ENCODE data around the gene ZNF580.

ZNF580 gene

GRCh38 chr19:55647732-55648584 lies 7.2 kb downstream of the ZNF580 start, which contains the start of gene CCDC106:
CCDC106 (plus strand) TSS chr19:55648212; CDS start chr19:55649047, 835 bp downstream.
- DNase-seq (ENCODE audit: low read depth) = no peak

DNA sequence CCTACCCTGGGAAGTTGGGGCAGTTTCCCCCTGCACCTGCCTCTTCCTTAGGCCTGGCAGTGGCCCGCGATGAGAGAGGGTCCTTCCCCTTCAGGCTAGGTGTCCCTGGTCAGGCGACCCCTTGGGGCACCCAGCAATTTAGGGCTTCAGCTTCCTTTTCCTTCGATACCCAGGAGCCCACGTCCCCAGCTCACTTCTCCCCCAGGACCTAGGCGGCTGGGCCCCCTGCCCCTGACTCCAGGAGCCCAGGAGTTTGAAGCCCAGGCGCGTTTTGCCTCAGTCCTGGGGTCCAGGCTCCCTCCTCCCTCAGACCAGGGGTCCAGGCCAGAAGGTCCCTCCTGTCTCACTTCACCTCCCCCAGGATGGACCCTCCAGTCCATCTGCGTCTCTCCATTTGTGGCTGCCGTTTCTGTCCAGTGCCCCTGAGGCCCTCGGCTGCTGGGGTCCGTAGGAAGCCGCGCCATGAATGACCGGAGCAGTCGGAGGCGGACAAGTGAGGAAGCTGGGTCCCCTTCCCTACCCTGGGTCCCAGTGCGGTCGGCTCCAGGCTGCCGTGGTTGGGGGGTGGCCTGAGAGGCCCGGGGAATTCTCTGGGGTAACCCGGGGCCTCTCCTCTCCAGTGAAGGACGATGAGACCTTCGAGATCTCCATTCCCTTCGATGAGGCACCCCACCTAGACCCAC lies 7.9 kb downstream of the ZNF580 start:
- DNase-seq (ENCODE audit: low read depth) = no peak

- DNase-seq (ENCODE audit: low read depth) = no peak
Measured at GRCh38 chr19:55649268-55650125, 8.7 kb downstream of the ZNF580 start.

GRCh38 chr19:55650126-55650557 lies 9.3 kb downstream of the ZNF580 start:
- DNase-seq (ENCODE audit: low read depth) = no peak

DNA sequence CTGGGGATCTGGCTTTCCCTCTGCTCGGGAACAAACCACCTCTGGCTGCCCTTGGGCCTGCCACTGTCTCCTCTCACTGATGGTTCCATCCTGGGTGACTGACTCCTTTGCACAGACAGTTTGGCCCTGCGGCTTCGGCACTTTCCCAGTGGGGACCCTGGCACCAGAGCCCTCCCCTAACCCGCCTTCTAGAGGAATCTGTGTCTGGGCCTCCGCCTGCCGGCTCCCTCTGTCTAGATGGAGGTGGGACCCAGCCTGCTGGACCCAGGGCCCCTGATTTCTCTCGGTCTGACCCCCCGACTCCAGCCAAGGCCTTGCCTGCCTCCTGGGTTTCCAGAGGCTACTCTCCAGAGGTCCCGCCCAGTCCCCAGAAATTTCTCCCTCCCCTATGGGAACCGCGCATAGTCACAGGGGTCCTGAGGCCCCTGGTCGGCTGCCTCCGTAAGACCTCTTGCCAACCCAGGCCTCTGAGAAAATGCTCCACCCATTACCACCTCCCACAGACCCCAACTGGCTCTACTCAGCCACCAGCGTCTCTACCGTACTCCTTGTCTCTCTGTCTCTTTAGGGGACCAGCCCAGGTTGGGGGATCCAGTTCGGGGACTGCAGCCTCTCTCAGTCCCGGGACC lies 9.9 kb downstream of the ZNF580 start:
- DNase-seq (ENCODE audit: low read depth) = no peak

DNA sequence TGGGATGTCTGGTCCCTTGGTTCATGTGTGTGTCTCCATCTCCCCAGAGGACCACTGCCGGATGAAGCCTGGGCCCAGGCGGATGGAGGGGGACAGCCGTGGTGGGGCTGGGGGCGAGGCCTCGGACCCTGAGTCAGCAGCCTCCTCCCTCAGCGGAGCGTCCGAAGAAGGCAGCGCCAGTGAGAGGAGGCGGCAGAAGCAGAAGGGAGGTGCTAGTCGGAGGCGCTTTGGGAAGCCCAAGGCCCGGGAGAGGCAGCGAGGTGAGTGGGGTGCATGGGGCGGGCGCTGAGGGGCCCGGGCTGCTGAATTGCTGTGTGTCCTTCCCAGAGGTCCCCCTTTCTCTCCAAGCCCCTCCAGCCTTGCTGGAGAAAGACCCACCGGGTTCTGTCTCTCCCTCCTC lies 10.4 kb downstream of the ZNF580 start:
- DNase-seq (ENCODE audit: low read depth) = no peak

- no peak for DNase-seq (ENCODE audit: low read depth)
Measured at GRCh38 chr19:55652311-55653128, 11.7 kb downstream of the ZNF580 start.

GRCh38 chr19:55653651-55654322 lies 13.0 kb downstream of the ZNF580 start:
- DNase-seq (ENCODE audit: low read depth) = peak; percentile 98

- peak; percentile 96 for DNase-seq (ENCODE audit: low read depth)
Measured at GRCh38 chr19:55654323-55654867, 13.6 kb downstream of the ZNF580 start.

GRCh38 chr19:55654868-55655647 lies 14.3 kb downstream of the ZNF580 start, which contains the start of gene U2AF2:
U2AF2 (plus strand) TSS chr19:55655035; CDS start chr19:55655105, 70 bp downstream.
- DNase-seq (ENCODE audit: low read depth) = peak; percentile 95

DNA sequence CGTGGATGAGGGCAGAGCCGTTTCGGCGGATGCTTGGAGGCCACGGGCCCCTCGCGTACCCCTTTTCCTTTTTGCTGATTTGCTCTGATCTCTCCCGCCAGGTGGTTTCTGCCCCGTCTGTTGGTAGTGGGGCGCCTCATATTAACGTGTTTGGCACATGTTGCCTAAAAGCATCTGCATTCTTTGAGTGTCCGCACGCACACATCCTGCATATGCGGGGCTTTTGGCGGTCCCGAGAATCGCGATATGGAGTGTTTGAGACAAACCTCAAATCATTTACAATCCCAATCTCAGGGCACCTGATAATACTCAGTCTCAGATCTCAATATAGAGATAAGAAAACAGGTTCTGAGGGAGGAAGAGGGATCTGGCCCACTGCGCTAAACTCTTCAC lies 14.8 kb downstream of the ZNF580 start:
- DNase-seq (ENCODE audit: low read depth) = no peak

- no peak for DNase-seq (ENCODE audit: low read depth)
Measured at GRCh38 chr19:55656552-55656951, 15.8 kb downstream of the ZNF580 start.

- DNase-seq (ENCODE audit: low read depth) = no peak
Measured at GRCh38 chr19:55656988-55657747, 16.4 kb downstream of the ZNF580 start.

- no peak for DNase-seq (ENCODE audit: low read depth)
Measured at GRCh38 chr19:55658846-55659459, 18.2 kb downstream of the ZNF580 start.

DNA sequence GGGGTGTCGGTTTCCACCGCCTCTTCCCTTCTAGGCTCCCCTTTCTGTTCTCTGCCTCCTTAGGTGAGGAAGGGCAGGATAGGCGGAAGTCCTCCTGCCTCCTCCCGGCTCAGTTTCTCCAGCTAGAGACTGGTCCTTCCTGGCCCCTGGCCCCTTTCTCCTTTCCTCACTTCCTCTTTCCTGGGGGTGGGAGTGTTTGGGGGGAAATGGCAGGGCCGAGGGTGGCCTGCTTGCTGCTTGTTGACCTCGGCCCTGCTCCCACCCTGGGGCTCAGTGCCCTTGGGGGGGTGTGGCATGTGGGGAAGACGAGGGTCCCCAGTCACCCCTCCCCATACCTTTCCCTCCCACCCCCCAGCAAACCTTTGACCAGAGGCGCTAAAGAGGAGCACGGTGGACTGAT lies 19.0 kb downstream of the ZNF580 start:
- DNase-seq (ENCODE audit: low read depth) = no peak

DNA sequence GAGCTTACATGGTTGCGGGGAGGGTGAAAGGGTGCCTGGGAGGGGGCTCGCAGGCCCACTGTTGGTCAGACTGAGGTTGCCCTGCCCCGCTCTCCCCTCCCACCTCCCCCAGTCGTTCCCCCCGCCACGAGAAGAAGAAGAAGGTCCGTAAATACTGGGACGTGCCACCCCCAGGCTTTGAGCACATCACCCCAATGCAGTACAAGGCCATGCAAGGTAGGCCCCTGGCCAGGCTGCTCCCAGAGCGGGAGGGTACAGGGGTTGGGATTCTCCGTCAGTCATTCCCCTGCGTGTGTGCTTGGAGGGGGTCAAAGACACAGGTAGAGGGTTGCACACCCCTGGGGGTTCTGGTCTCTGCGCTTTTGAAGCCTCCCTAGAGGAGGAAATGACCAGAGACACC lies 19.6 kb downstream of the ZNF580 start:
- no peak for DNase-seq (ENCODE audit: low read depth)

DNA sequence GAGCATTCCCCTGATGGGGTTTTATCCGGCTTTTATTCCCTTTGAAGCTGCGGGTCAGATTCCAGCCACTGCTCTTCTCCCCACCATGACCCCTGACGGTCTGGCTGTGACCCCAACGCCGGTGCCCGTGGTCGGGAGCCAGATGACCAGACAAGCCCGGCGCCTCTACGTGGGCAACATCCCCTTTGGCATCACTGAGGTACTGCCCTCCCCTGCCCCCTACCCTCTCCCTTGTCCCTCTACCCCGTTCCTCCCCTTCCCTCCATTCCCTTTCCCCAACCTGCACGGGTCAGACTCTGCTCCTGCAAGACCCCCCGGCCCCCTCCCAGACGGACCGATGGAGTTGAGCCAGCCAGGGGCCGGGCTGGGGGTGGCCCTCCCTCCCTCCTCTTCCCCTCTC lies 20.2 kb downstream of the ZNF580 start:
- no peak for DNase-seq (ENCODE audit: low read depth)

GRCh38 chr19:55661826-55662225 lies 21.0 kb downstream of the ZNF580 start:
- no peak for DNase-seq (ENCODE audit: low read depth)

Data from stimulated activated CD8-positive, alpha-beta memory T cell treated with anti-CD3 and anti-CD28 coated beads, Interleukin-15, amount 100 ng/mL, for 1 hour (primary cell).